HepG2 (cell line): Measurements from ENCODE around the gene APOC1. TPM values are rescaled to one million over a fixed set of nuclear protein-coding genes. Genes with fewer than 3 reads are reported as not detected.

Experiments
- ELF1 ChIP-seq: sonication (generic); formaldehyde crosslinking; IDR thresholded peaks from 2 replicates; pipeline ENCODE4 v1.4.0; 2020; ENCODE audit warnings: missing genetic modification reagents
- FOXC1 ChIP-seq: sonication (generic); formaldehyde crosslinking; IDR thresholded peaks from 2 replicates; pipeline ENCODE4 v1.8.0; 2022; ENCODE audit warnings: mild to moderate bottlenecking, missing genetic modification reagents, borderline replicate concordance
- HHEX ChIP-seq: IDR thresholded peaks from 2 replicates; pipeline ENCODE4 v1.6.1; 2016; ENCODE audit warnings: control low read depth
- IKZF4 ChIP-seq: sonication (generic); formaldehyde crosslinking; IDR thresholded peaks from 2 replicates; pipeline ENCODE4 v1.5.1; 2020; ENCODE audit warnings: borderline replicate concordance, mild to moderate bottlenecking, low read depth, missing genetic modification reagents; ENCODE audit errors: not compliant biosample characterization
- MTF1 ChIP-seq: sonication (generic); formaldehyde crosslinking; IDR thresholded peaks from 2 replicates; pipeline ENCODE4 v1.5.0; 2020; ENCODE audit warnings: missing genetic modification reagents
- MXI1 ChIP-seq: IDR thresholded peaks from 3 replicates; pipeline ENCODE4 v1.6.1; 2012; ENCODE audit warnings: low read depth, low read length, inconsistent platforms, borderline replicate concordance
- MYC ChIP-seq: sonication (generic); formaldehyde crosslinking; IDR thresholded peaks from 2 replicates; pipeline ENCODE4 v1.9.0; 2021; ENCODE audit warnings: missing genetic modification reagents, borderline replicate concordance
- PHF5A ChIP-seq: IDR thresholded peaks from one replicate; pipeline ENCODE4 v1.6.1; 2018; ENCODE audit warnings: low read depth, missing genetic modification reagents; ENCODE audit not compliant: unreplicated experiment
- POLR2A ChIP-seq, 2 experiments: IDR thresholded peaks; 2 replicates each; pipeline ENCODE4 v1.6.1; 2011; ENCODE audit warnings: low read depth in 2 of 2, low read length in 2 of 2, mild to moderate bottlenecking in 1 of 2, moderate library complexity in 1 of 2; ENCODE audit not compliant: insufficient read depth in 1 of 2
- RAD51 ChIP-seq: fragments of 450-650 bp; IDR thresholded peaks from 2 replicates; pipeline ENCODE4 v1.6.1; 2016; ENCODE audit warnings: borderline replicate concordance
- RXRA ChIP-seq: sonication (generic); formaldehyde crosslinking; IDR thresholded peaks from 2 replicates; pipeline ENCODE4 v1.5.1; 2020; ENCODE audit warnings: missing genetic modification reagents
- SIN3A ChIP-seq: IDR thresholded peaks from 2 replicates; pipeline ENCODE4 v1.6.1; 2011; ENCODE audit warnings: low read depth, mild to moderate bottlenecking, control low read depth, low read length, borderline replicate concordance
- SMARCE1 ChIP-seq: fragments of 450-650 bp; IDR thresholded peaks from 2 replicates; pipeline ENCODE4 v1.6.1; 2017; ENCODE audit warnings: borderline replicate concordance
- TGIF2 ChIP-seq: IDR thresholded peaks from 2 replicates; pipeline ENCODE4 v1.6.1; 2016; ENCODE audit warnings: control low read depth, missing compliant biosample characterization
- TOE1 ChIP-seq: sonication (generic); formaldehyde crosslinking; IDR thresholded peaks from 2 replicates; pipeline ENCODE4 v1.4.0; 2020; ENCODE audit warnings: mild to moderate bottlenecking, missing genetic modification reagents
- TOPORS ChIP-seq: sonication (generic); formaldehyde crosslinking; IDR thresholded peaks from 2 replicates; pipeline ENCODE4 v1.8.0; 2023; ENCODE audit warnings: mild to moderate bottlenecking, missing genetic modification reagents
- TSC22D2 ChIP-seq: sonication (generic); formaldehyde crosslinking; IDR thresholded peaks from 2 replicates; pipeline ENCODE4 v1.5.1; 2020; ENCODE audit warnings: missing genetic modification reagents, mild to moderate bottlenecking, borderline replicate concordance
- ZFP82 ChIP-seq: sonication (generic); formaldehyde crosslinking; IDR thresholded peaks from 2 replicates; pipeline ENCODE4 v1.5.1; 2020; ENCODE audit warnings: mild to moderate bottlenecking, missing genetic modification reagents, borderline replicate concordance
- ZNF326 ChIP-seq: sonication (generic); formaldehyde crosslinking; IDR thresholded peaks from 2 replicates; pipeline ENCODE4 v1.4.0; 2020; ENCODE audit warnings: missing genetic modification reagents, borderline replicate concordance
- ZNF331 ChIP-seq: sonication (generic); formaldehyde crosslinking; IDR thresholded peaks from 2 replicates; pipeline ENCODE4 v1.4.0; 2020; ENCODE audit warnings: missing genetic modification reagents
- ZNF44 ChIP-seq: sonication (generic); formaldehyde crosslinking; IDR thresholded peaks from 2 replicates; pipeline ENCODE4 v1.5.1; 2020; ENCODE audit warnings: mild to moderate bottlenecking, missing genetic modification reagents
- ZNF441 ChIP-seq: sonication (generic); formaldehyde crosslinking; IDR thresholded peaks from 2 replicates; pipeline ENCODE4 v1.7.0; 2021; ENCODE audit warnings: missing genetic modification reagents, borderline replicate concordance
- ZNF629 ChIP-seq: sonication (generic); formaldehyde crosslinking; conservative IDR thresholded peaks from 2 replicates; pipeline ENCODE4 v1.5.0; 2020; ENCODE audit warnings: missing genetic modification reagents
- ZNF768 ChIP-seq: sonication (generic); formaldehyde crosslinking; IDR thresholded peaks from 2 replicates; pipeline ENCODE4 v1.4.0; 2020; ENCODE audit warnings: missing genetic modification reagents
- ZNF780A ChIP-seq: sonication (generic); formaldehyde crosslinking; IDR thresholded peaks from 2 replicates; pipeline ENCODE4 v1.8.0; 2022; ENCODE audit warnings: mild to moderate bottlenecking, missing genetic modification reagents, moderate library complexity
- polyA plus RNA-seq, 8 experiments: library from polyadenylated mRNA; depleted of rRNA in 3 of 8; stranded (reverse) in 7 of 8; unstranded in 1 of 8; fragments of >200 nt; fragmentation: Illumina TruSeq in 4 of 8; extraction: Trizol in 4 of 8; gene quantifications; 2 replicates each; pipeline versions ENCODE4 v1.2.1 to v1.2.3, GENCODE V29; 2011 to 2016; ENCODE audit warnings: low read depth in 4 of 8, missing spikeins in 1 of 8, mixed read lengths in 1 of 8; ENCODE audit not compliant: insufficient read depth in 1 of 8
- total RNA-seq, 5 experiments: library from RNA; depleted of rRNA; stranded (reverse); fragments of >200 nt; fragmentation: Illumina TruSeq; extraction: Trizol; gene quantifications; 2 replicates each; pipeline ENCODE4 v1.2.3, GENCODE V29; 2016; ENCODE audit warnings: low read depth in 1 of 5
- TF ChIP-seq, protein P1 (sequence below): sonication (generic); formaldehyde crosslinking; IDR thresholded peaks from 2 replicates; pipeline ENCODE4 v1.4.0; 2020; ENCODE audit warnings: mild to moderate bottlenecking, missing genetic modification reagents, borderline replicate concordance

The APOC1 gene
- total and polyA plus RNA-seq, 2 of the 13 experiments (the other 11 are each of a cell fraction or from before 2014, with no cell fraction given): 600 to 1,235 TPM

DNA sequence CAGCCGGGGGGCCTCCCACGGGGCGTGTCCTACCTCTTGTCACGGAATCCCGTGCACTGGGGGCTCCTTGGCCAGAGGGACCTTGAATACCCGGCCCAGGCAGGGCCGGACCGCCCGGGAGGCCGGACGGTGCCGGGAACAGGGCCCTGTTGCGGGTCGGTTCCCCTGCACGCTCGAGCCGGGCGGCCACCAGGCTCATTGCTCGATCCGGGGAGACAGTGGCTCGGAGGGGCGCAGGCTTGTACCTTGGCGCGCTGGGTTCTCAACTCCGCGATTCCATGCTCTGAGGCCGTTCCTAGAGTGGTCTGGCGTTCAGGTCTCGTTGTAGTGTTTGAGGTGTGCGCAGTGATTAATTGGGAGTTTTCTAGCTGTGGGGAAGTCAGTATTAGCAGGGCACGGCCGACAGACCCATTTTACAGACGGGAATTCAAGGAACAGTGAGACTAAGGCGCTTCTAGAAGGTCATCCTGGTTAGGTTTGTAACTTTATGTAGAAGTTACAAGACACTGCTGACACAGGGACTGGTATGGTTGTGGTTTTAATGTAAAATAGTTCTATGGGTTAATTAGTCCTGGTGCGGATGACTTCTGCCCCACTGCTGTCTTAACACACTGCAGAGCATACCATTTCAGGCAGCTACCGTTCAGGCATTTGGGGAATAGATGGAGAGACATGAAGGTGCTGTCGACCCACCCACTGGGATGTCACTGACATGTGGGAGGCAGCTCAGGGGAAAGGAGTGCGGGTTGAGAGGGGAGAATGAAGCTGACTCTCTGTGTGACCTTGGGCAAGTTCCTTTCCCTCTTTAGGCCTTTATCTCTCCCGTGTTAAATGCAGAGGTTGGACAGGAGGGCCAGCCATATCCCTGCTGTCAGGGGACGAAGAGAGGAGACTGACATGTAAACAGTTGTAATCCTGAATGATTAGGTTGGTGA, 41.4 kb downstream of the APOC1 start (continued):
- TF ChIP-seq ZNF629 (CRISPR knock-in tag): peak; percentile 91
- no peak for TF ChIP-seq RXRA (CRISPR knock-in tag)
- TF ChIP-seq POLR2A (IDR thresholded peaks at IDR 0.05; ENCODE audit: insufficient read depth in 1 of 2, low read depth in 2 of 2, low read length in 2 of 2): peak in 1 of 2 experiments; percentile 44; a peak in 1 of 4 replicates
- TF ChIP-seq MXI1: peak; percentile 41; the same call in 1 of the 3 replicates
- TF ChIP-seq TOE1 (CRISPR knock-in tag): no peak
- TF ChIP-seq ZNF326 (CRISPR knock-in tag): no peak
- TF ChIP-seq ELF1: no peak
- 0 out of 2 replicates have a peak, but pooled peaks have one; percentile 19 for TF ChIP-seq SIN3A
- peak; percentile 3; the same call in 1 of the 2 replicates for TF ChIP-seq ZNF768 (CRISPR knock-in tag)
- TF ChIP-seq PHF5A (CRISPR knock-in tag): no peak
- TF ChIP-seq FOXC1 (CRISPR knock-in tag): no peak
- no peak for TF ChIP-seq ZNF44
- no peak for TF ChIP-seq MYC (CRISPR knock-in tag)
- no peak for TF ChIP-seq TOPORS (CRISPR knock-in tag)
- no peak for TF ChIP-seq ZNF331 (CRISPR knock-in tag)
- TF ChIP-seq IKZF4 (CRISPR knock-in tag): no peak
- TF ChIP-seq TGIF2 (CRISPR knock-in tag): 0 out of 2 replicates have a peak, but pooled peaks have one; percentile 21
- no peak for TF ChIP-seq RAD51
- TF ChIP-seq ZNF441: no peak
- no peak for TF ChIP-seq TSC22D2 (CRISPR knock-in tag)
- no peak for TF ChIP-seq MTF1 (CRISPR knock-in tag)
- TF ChIP-seq ZNF780A: peak; percentile 45; the same call in 1 of the 2 replicates
- TF ChIP-seq SMARCE1: no peak
- TF ChIP-seq, protein P1, sequence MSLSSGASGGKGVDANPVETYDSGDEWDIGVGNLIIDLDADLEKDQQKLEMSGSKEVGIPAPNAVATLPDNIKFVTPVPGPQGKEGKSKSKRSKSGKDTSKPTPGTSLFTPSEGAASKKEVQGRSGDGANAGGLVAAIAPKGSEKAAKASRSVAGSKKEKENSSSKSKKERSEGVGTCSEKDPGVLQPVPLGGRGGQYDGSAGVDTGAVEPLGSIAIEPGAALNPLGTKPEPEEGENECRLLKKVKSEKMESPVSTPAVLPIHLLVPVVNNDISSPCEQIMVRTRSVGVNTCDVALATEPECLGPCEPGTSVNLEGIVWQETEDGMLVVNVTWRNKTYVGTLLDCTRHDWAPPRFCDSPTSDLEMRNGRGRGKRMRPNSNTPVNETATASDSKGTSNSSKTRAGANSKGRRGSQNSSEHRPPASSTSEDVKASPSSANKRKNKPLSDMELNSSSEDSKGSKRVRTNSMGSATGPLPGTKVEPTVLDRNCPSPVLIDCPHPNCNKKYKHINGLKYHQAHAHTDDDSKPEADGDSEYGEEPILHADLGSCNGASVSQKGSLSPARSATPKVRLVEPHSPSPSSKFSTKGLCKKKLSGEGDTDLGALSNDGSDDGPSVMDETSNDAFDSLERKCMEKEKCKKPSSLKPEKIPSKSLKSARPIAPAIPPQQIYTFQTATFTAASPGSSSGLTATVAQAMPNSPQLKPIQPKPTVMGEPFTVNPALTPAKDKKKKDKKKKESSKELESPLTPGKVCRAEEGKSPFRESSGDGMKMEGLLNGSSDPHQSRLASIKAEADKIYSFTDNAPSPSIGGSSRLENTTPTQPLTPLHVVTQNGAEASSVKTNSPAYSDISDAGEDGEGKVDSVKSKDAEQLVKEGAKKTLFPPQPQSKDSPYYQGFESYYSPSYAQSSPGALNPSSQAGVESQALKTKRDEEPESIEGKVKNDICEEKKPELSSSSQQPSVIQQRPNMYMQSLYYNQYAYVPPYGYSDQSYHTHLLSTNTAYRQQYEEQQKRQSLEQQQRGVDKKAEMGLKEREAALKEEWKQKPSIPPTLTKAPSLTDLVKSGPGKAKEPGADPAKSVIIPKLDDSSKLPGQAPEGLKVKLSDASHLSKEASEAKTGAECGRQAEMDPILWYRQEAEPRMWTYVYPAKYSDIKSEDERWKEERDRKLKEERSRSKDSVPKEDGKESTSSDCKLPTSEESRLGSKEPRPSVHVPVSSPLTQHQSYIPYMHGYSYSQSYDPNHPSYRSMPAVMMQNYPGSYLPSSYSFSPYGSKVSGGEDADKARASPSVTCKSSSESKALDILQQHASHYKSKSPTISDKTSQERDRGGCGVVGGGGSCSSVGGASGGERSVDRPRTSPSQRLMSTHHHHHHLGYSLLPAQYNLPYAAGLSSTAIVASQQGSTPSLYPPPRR (CRISPR knock-in tag): no peak
- no peak for TF ChIP-seq ZFP82 (CRISPR knock-in tag)
- no peak for TF ChIP-seq HHEX (CRISPR knock-in tag)
